ENCODE measurements around the gene C3orf80. TPM values are rescaled to one million over a fixed set of nuclear protein-coding genes. Genes with fewer than 3 reads are reported as not detected.

Gene C3orf80
- total RNA-seq, 1 experiment from 2014 or later = 2.4 TPM

DNA sequence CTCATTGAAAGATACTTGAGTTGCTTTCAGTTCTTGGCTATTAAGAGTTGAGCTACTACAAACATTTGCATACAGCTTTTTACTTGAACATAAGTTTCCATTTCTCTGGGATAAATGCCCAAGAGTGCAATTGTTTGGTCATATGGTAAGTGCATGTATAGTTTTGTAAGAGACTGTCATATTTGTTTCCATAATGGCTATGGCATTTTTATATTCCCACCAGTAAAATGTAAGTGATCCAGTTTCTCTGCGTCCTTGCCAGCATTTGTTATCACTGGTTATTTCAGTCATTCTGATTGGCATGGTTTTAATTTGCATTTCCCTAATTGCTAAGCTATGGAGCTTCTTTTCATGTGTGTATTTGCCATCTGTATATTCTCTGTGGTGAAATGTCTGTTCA, 22.5 kb downstream of the C3orf80 start:
- Histone ChIP-seq H3K9ac (ENCODE audit: low read length) (no peak overlapping the region), H2AFZ (ENCODE audit: low read depth, low read length, poor library complexity, severe bottlenecking) (no peak overlapping the region), H3K9me2 (ENCODE audit: insufficient read depth) (no peaks in the 10 kb centered on the region), H3K79me2 (ENCODE audit: insufficient read depth, low read length) (no peaks in the 10 kb centered on the region), H4K20me1 (ENCODE audit: insufficient read depth) (no peaks in the 10 kb centered on the region), H3K27me3 (ENCODE audit: insufficient read depth, low read length) (no peaks in the 10 kb centered on the region), H3K4me3 (replicated peaks in 1 of 2; ENCODE audit: low read depth in 1 of 2, low read length in 2 of 2) (no peak overlapping the region), H3K4me2 (ENCODE audit: low read length) (no peak overlapping the region), H3K4me1 (ENCODE audit: control insufficient read depth in 1 of 2, insufficient read depth in 2 of 2, low read length in 2 of 2) (no peaks in the 10 kb centered on the region), H3K36me3 (ENCODE audit: control insufficient read depth in 1 of 2, insufficient read depth in 2 of 2, low read length in 2 of 2) (no peaks in the 10 kb centered on the region), H3K27ac (ENCODE audit: low read depth, low read length) (no peak overlapping the region), H3K9me3 (ENCODE audit: control insufficient read depth in 1 of 2, insufficient read depth in 1 of 2, low read depth in 1 of 2, low read length in 2 of 2) (no peaks in the 10 kb centered on the region)
- ATAC-seq (no peak), DNase-seq (ENCODE audit: low read depth, low spot score) (no peak)
- no TSS peak for BruUV-seq (replicated peaks)
- POLR2A ChIA-PET = no interaction called here
- TF ChIP-seq, protein P1, sequence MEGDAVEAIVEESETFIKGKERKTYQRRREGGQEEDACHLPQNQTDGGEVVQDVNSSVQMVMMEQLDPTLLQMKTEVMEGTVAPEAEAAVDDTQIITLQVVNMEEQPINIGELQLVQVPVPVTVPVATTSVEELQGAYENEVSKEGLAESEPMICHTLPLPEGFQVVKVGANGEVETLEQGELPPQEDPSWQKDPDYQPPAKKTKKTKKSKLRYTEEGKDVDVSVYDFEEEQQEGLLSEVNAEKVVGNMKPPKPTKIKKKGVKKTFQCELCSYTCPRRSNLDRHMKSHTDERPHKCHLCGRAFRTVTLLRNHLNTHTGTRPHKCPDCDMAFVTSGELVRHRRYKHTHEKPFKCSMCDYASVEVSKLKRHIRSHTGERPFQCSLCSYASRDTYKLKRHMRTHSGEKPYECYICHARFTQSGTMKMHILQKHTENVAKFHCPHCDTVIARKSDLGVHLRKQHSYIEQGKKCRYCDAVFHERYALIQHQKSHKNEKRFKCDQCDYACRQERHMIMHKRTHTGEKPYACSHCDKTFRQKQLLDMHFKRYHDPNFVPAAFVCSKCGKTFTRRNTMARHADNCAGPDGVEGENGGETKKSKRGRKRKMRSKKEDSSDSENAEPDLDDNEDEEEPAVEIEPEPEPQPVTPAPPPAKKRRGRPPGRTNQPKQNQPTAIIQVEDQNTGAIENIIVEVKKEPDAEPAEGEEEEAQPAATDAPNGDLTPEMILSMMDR (IDR thresholded peaks at IDR 0.05 in 2 of 3, conservative IDR thresholded peaks at IDR 0.05 in 1 of 3; ENCODE audit: borderline replicate concordance in 1 of 3, insufficient read depth in 1 of 3, low read depth in 2 of 3, low read length in 2 of 3) = no peak
- TF ChIP-seq POLR2A (IDR thresholded peaks at IDR 0.05; ENCODE audit: borderline replicate concordance, extremely low read depth, insufficient read depth, insufficient read length) = no peak
- TF ChIP-seq ELF1 (IDR thresholded peaks at IDR 0.05; ENCODE audit: borderline replicate concordance, low read depth) = no peak
- no peak for TF ChIP-seq FOSL1 (IDR thresholded peaks at IDR 0.05; ENCODE audit: low read depth)
- TF ChIP-seq ZFX (IDR thresholded peaks at IDR 0.05) = no peak
- TF ChIP-seq, protein P2, sequence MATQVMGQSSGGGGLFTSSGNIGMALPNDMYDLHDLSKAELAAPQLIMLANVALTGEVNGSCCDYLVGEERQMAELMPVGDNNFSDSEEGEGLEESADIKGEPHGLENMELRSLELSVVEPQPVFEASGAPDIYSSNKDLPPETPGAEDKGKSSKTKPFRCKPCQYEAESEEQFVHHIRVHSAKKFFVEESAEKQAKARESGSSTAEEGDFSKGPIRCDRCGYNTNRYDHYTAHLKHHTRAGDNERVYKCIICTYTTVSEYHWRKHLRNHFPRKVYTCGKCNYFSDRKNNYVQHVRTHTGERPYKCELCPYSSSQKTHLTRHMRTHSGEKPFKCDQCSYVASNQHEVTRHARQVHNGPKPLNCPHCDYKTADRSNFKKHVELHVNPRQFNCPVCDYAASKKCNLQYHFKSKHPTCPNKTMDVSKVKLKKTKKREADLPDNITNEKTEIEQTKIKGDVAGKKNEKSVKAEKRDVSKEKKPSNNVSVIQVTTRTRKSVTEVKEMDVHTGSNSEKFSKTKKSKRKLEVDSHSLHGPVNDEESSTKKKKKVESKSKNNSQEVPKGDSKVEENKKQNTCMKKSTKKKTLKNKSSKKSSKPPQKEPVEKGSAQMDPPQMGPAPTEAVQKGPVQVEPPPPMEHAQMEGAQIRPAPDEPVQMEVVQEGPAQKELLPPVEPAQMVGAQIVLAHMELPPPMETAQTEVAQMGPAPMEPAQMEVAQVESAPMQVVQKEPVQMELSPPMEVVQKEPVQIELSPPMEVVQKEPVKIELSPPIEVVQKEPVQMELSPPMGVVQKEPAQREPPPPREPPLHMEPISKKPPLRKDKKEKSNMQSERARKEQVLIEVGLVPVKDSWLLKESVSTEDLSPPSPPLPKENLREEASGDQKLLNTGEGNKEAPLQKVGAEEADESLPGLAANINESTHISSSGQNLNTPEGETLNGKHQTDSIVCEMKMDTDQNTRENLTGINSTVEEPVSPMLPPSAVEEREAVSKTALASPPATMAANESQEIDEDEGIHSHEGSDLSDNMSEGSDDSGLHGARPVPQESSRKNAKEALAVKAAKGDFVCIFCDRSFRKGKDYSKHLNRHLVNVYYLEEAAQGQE (IDR thresholded peaks at IDR 0.05; ENCODE audit: low read depth) = no peak
- TF ChIP-seq POLR2AphosphoS5 (IDR thresholded peaks at IDR 0.05; ENCODE audit: low read depth, low read length) = no peak
- TF ChIP-seq CBX3 (IDR thresholded peaks at IDR 0.05; ENCODE audit: low read depth) = no peak
- no peak for TF ChIP-seq SIN3A (IDR thresholded peaks at IDR 0.05; ENCODE audit: low read depth)
- no peak for TF ChIP-seq EZH2 (IDR thresholded peaks at IDR 0.05)
- no peak for TF ChIP-seq SRF (IDR thresholded peaks at IDR 0.05; ENCODE audit: low read depth)
- no peak for TF ChIP-seq SP1 (IDR thresholded peaks at IDR 0.05; ENCODE audit: low read depth)
- TF ChIP-seq RAD21 (IDR thresholded peaks at IDR 0.05; ENCODE audit: low read depth) = no peak
- TF ChIP-seq CEBPB (IDR thresholded peaks at IDR 0.05; ENCODE audit: low read depth) = no peak
- no peak for TF ChIP-seq ZNF274 (IDR thresholded peaks at IDR 0.05; ENCODE audit: low read depth, low read length)
- RAD21 ChIA-PET (ENCODE audit: low non-redundant PET in 1 of 2, low total read pairs in 2 of 2, uncharacterized antibody in 2 of 2, unreplicated experiment in 2 of 2) = no interaction called here
- CTCF ChIA-PET = no interaction called here
- intact Hi-C loops (cut with micrococcal nuclease) = no loop called here

All from HCT116 (cell line).